ENCODE data around the gene ZNF518B. TPM values are rescaled to one million over a fixed set of nuclear protein-coding genes. Genes with fewer than 3 reads are reported as not detected.

ZNF518B gene, protein sequence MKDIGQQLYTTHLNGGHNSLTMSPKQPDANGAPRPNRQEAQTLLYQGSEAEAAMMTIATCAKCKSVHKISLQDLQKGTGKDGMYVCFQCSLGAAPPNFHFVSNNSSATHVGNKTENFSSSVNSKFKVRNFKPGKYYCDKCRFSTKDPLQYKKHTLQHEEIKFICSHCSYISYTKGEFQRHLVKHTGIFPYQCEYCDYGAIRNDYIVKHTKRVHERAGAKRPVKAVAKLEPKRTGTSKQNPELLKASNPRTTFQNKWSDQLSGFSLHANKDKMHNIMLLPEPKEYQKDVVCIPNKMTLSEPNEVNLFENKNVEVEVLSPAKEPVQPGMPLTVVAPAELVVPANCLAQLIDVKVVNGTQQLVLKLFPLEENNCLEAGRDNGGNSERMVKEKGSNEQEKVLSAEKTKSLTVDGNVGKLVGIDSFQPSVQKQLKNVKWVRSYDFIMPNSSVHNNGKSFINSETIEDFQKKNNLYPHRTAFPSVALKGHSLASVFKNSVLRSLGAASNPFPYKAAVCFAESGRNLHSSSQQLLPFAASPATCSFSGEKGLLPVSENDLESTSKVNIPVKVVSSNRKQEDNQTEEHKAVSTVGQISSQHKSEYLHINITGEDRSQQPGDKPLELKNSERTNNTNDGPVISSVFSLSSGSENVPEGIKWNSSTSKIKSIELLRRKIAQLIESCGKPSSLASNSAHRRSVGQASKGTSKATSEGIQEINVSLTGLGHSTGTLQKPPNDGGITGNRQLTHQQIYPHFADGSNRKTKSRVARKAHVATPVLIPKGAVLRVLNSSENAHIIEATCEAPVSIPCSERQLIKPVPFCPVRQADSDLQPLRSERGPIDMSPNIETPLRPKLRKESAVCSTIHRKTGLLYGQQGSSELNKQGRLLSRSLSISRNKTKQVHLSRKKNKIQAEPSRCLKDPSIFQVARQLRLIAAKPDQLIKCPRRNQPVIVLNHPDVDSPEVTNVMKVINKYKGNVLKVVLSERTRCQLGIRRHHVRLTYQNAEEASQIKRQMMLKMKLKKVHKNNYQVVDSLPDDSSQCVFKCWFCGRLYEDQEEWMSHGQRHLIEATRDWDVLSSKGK
- 25.9 and 36.7 TPM in 2 replicates for total RNA-seq (2014; rRNA removed; shearing (Covaris generic))

DNA sequence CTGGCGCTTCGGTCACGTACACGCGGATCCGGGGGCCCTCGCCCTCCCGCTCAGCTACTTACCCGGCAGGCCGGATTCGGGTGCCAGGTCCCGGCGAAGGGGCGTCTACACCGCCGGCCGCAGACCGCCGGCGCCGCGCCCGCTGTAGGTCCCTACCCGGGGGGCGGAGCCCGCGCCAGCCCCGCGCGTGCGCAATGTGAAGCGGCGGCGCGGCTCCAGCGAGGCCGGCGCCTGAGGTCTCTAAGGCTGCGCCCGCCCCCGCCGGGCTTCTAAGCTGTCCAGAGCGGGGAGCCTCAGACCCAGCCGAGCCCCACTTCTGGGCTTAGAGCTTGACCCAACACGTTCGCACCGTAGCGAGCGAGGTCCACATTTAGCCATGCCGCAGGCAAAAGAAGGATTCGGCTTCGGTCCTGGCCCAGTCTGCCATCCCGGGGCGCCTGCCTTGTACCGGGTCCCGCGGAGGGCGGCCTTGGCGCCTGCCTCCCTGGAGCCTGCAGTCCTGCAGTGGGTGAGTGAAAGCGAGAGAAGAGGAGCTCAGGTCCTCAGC, at the start of gene ZNF518B:
TSS of gene ZNF518B (minus strand) at position 172 of the 547 bp plus-strand sequence. CDS start 11,098 bp downstream, outside the sequence.
- DNase-seq (ENCODE audit: low spot score), result no peak

DNA sequence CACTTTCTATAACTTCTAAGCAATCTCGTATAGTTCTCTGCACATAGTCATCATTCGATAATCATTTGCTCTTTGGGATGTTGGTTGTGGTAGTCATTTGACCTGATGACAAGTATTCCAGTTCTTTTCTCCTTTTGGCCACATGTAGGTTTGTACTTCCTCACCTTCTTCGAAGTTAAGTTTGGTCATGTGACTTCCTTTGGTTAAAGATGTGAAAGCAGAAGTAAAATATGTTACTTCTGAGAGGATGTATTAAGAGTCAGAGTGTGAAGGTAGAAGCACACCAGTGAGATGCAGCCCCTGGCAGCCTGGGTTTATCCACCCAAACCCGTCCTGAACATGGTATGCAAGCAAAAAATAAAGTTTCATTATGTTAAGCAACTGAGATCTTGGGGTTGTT, 48.9 kb upstream of the ZNF518B start:
- no peak for DNase-seq (ENCODE audit: low spot score)

DNA sequence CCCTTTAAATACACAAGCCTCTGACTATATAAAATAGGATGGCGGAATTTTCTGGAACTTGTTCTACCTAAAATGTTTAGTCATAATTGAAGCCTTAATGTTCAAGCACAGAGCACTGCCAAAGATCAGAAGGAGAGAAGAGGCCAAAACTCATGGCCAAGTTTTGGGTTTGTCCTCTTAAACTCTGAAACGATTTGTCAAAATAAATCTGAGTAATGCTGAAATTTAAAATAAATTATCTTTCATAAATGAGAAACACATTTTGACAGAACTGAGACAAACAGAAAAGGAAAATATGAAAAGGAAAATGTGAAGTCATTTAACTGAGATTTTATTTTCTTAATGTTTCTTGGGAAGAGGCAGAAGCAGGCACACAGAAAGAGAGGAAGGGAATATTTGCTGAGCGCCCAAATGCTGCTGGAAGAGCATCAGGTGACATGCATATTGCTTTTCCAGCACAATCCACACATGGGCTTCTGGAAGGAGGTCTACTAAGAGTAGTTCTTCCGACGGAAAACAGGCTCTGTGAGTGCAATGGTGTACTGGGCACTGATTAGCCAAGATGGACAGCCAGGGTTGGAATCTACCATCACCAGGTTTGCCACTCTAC, 47.4 kb upstream of the ZNF518B start:
- DNase-seq (ENCODE audit: low spot score), result no peak

DNA sequence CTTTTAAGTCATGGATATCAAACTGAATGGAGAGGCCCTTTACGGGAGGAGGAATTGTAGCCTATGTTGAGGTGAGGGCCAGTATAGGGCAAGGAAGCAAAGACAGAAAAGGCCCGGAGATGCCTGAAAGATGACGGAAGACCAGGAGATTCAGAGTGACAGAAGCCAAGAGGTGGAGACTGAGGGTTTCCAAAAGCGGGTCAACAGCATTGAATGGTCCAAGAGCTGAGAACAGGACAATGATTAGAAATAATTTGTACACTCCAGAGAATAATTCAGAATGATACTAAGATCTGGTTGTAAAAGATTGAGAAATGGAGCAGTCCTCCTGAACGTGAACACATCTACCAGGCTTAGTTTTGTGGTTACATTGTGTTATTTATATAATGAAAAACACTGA, 45.5 kb upstream of the ZNF518B start:
- no peak for DNase-seq (ENCODE audit: low spot score)

DNA sequence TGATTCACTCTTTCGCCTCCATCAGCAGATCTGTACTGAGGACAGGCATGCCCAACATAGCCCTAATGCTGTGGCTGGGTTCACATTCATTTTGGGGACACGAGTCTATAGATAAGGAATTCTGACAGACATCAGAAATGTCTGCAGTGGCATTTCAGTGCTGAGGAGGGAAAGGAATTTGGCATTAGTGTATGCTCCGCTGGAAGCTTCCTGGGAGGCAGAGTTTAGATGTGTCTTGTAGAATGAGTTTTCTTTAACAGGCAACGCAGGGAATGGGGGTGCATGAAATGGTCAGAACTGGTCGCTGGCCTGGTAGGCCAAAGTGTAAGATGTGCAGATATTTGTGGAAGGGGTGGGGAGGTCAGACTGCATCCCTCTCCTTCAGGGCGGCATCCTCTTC, 43.5 kb upstream of the ZNF518B start:
- DNase-seq (ENCODE audit: low spot score), result no peak

DNA sequence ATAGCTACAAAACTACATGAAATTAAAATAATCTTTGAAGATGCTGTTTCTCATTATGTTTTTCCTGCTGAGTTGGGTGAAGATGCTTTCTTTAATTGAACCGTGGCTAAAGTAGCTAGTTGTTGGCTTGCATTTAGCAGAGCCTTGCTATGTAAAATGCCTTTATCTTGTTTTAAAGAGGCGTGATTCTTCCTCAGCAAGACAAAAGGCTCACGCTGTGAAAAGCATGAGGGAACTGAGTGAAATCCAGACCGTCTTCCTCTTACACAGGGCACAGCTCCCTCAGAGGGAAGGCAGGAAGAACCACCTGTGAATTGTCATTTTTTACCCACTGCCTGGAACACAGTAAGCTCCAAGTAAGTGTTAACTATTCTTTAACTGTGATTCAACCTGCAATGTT, 39.0 kb upstream of the ZNF518B start:
- no peak for DNase-seq (ENCODE audit: low spot score)

DNA sequence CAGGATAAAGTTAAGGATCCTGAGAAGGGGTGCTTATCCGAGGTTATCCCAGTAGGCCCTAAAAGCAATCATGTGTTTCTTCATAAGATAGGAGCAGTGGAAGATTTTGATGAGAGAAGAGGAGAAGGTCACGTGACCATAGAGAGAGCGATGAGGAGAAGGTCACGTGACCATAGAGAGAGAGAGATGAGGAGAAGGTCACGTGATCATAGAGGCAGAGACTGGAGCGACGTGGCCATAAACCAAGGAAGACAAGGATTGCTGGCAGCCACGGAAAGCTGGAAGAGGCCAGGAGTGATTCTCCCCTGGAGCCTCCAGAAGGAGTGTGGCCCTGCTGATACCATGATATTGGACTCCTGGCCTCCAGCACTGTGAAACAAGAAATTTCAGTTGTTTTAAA, 38.4 kb upstream of the ZNF518B start:
- no peak for DNase-seq (ENCODE audit: low spot score)

DNA sequence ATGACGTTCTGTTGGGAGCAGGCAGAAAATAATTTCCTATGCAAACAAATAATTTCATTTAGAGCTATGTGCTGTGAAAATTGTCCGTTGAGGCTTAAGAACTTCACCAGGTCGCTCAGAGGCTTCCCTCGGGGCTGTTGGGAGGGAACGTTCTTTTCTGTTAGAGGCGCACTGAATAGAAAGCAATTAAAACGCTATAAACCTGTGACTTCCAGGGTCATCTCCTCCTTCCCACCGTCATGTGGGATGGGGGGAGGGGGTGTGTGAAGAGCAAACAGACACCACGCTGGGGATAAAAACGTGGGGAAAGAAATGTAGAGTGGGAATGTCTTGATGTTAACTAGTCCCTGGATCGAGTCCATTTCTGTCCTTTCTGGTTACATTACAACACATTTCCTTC, 35.2 kb upstream of the ZNF518B start:
- no peak for DNase-seq (ENCODE audit: low spot score)

DNA sequence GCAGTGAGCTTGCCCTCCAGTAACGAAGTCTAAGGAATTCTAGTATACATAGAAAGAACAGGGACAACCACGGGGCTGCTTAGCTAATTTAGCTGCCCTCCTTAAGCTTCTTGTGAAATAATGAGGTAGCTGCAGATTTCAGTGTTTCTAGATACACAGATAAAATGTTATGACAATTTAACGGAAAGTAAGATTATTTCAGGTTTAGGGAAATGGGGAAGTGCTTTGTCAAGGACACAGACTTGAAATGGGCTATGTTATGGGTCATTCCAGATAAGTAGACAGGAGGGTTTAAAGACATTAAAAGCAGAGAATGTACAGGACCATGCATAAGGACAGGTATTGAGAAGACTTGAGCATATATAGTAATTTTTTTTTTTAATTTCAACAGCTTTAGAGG, 34.2 kb upstream of the ZNF518B start:
- no peak for DNase-seq (ENCODE audit: low spot score)

DNA sequence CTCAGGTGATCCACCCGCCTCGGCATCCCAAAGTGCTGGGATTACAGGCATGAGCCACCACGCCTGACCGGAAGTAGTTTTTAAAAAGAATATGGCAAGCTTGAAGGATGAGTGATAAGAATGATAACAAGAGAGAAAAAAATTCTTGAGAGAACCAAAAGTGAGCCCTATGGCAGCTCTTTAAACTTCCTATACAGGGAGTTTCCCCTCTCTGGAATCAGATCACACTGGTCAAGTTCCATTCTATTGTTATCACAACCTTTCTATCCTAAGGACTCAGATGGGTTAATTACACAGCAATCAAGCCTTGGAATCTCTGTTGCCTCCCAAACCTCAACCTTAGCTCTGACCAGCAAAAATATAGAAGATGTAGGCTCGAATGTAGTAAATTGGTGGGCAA, 33.8 kb upstream of the ZNF518B start:
- no peak for DNase-seq (ENCODE audit: low spot score)

DNA sequence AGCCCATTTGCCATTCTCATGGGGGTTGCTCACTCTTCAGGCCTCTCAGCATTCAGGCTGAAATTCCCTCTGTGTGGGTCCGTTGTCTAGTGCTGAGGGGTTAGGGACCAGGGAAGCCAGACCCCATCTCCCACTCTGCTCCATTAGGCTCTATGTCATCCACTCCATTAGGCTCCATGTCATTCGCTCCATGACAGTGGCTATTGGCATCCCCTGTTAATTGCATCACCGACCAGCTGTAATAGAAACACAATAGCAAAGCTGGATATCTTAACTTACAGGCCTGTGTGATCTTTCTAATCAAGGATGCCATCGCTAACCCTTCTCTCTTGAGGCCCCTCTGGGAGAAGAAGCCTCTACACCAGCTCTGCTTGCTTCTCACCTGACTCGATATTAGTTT, 25.7 kb upstream of the ZNF518B start:
- DNase-seq (ENCODE audit: low spot score), result no peak

DNA sequence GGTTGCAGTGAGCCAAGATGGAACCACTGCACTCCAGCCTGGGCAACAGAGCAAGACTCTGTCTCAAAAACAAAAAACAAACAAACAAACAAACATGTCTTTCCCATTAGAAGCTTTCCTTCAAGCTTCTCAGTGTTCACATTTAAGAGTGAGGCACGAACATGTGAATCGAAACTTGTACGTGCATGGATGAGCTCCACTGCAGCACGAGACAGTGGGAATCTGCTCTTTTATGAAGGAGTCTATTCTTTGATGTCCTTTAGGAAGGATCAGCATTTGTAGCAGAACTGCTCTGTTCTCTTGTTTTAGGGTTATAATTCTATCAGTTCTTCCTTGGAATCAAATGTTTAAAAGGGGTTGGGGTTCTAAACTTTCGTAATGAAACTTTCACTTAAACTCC, 23.4 kb upstream of the ZNF518B start:
- no peak for DNase-seq (ENCODE audit: low spot score)

DNA sequence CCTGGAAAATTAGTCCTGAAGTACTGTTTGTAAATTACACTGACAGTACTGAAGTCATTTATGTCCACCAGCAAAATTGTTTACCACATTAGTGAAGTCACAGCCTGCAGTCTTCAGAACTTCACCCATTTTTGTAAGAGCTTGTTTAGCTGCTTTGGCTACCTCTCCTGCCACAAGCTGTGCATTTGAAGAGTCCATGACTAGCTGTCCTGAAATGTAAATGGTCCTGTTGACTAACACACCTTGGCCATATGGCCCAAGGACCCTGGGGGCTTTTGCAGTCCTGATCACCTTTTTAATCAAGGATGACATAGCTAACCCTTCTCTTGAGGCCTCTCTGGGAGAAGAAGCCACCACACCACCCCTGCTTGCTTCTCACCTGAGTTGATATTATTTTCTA, 21.4 kb upstream of the ZNF518B start:
- DNase-seq (ENCODE audit: low spot score), result no peak

DNA sequence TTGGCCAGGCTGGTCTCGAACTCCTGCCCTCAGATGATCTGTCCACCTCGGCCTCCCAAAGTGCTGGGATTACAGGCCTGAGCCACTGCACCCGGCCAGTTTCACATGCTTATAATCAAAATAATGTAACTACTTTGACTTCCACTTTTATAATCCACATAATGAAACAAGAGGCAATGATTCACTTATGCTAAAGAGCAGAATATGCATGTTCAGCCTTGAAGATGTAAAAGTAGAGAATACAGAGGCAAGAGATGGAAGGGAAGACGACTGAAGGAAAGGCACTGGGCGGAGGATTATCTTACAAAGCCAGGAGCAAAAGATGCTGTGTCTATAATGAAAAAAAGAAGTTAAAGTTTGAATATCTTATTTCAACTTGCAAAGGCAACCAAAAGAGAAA, 13.3 kb upstream of the ZNF518B start:
- DNase-seq (ENCODE audit: low spot score), result no peak

DNA sequence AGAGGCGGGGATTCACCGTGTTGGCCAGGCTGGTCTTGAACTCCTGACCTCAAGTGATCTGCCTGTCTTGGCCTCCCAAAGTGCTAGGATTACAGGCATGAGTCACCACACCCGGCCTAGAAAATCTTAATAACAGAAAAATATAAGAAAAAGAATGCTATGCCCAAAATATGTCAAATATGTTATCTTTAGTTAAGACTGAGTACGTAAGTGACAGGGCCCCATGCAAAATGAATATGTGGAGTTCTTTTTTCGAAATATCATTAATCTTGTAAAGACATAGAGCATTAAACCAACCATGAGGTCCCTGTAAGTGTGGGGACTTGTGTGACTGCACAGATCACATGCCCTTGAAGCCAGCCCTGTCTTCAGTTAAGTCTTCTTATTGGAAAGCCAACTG, 8.9 kb upstream of the ZNF518B start:
- DNase-seq (ENCODE audit: low spot score), result no peak

DNA sequence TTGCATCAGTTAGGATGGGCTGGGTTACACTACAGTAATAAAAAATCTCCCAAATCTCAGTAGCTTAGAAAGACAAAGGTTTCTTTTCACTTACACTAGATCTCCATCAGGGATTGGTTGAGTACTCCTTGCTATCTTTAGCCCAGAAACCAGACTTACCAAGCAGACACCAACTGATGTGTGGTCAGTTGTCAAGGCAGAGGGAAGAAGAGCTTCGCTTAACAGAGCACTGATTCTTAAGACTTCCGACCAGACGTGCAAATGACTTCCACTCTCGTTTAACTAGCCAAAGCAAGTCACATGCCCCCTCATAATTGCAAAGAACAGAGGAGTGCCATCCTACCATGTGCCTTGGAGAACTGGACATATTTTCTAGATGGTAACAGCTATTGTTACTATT, 5.7 kb upstream of the ZNF518B start:
- DNase-seq (ENCODE audit: low spot score), result no peak

DNA sequence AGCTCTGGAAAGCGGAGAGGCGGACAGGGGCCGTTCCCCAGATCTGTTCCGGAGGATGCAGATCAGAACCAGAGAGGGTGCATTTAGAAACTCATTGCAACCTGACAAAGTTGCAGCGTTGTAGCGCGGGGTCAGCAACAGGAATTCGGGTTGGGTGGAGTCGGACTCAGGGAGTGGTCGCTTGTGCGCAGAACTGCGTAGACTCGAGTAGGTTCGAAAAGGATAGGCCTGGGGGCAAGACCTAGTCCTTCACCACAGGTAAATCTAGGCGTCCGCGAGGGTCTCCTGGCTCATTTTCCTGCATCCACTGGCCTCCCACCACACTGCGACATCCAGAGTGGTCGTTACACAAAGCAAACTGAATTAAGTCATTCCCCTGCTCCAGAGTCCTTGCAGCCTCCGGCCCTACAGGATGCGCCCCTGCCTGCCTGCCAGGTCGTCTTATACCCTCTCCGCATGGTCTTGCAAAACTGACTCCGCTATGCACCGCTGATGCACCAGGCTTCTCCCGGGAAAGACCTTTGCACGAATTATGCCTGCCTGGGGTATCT, 4.7 kb upstream of the ZNF518B start:
- DNase-seq (ENCODE audit: low spot score), result no peak

DNA sequence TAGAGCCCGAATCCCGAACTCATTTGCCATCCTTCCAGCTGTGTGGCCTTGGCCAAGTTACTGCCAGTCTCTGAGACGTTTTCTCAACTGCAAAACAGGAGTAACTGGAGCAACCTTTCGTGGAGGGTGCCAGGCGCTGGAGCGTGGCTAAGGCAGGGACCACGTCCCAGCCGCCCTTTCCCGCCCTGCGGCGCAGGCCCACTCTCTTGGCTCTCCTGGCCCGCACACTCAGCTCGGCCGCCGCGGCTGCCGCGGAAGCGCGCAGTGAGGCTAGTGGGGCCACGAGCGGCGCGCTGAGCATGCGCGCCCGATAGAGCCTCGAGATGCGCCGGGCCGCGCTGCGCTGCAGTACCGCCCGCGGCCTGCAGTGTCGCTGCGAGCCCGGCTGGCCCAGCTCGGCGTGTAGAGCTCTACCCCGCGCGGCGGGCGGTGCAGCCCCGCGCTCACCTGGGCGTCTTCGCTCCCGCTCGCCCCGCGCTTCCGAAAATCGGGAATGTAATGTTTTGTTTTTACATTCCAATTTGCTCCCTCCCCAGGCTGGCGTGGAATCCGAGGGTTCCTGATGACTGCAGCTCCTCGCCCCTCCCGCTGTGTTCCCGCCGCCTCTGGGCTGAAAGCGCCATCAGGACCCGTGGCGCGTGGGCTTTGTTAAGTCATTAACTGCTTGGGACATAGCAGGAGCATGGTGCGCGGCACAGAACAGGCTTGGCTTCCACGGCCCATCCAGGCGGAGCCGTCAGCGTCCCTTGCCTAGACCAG, 4.0 kb upstream of the ZNF518B start:
- no peak for DNase-seq (ENCODE audit: low spot score)

DNA sequence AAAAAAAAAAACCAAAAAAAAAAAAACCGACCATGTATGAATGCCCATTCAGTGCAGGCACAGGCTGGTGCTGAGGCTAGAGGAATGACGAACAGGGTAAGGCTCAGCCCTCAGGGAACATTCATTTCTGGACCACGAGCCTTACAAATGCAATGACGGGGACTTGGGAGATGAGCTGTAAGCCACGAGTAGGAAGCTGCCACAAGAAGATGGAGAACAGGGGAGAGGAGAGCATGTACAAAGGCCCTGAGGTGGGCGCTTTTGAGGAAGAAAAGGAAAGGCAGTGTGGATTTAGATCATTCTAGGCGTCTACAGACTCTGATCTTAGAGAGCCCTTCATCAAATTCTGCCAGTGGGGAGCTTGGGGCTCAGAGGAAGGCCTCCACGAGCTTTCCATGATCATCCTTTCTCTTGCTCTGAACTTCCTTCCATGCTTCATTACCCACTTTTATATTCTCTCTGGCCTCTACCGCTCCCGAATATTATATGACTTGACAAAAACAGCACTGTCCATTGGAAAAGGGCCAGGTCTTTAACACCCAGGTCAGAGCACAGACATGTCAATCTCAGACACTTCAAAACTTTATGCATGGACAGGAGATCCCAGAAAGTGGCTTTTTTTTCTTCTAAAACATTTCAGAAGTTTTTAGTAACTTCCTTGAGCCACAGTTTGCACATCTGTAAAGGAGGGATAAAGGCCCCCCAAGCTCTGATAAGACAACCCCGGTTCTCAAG, 3.3 kb upstream of the ZNF518B start:
- no peak for DNase-seq (ENCODE audit: low spot score)

DNA sequence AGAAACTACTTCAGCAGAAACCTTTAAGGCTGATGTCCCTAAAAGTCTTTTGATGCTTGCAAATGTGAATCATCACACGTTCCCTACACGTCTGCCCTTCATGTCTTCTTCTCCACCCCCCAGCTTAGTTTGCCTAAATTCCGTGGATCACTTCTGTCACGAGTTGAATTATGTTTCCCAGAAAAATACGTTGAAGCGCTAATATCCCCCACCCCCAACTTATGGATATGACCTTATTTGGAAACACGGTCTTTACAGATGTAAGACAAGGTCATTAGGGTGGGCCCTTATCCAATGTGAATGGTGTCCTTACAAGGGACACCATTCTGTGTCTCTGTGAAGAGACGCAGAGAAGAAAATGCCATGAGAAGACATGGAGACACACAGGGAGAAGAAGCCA, 2.1 kb upstream of the ZNF518B start:
- DNase-seq (ENCODE audit: low spot score), result no peak

Data from H4 (cell line).